H1 (cell line): Measurements from ENCODE around the gene SNX15.

ENCODE experiments used
- CHD2 ChIP-seq: IDR thresholded peaks from 2 replicates; pipeline ENCODE4 v1.6.1; 2012; ENCODE audit warnings: low read length, improper control_type of control experiment
- CREB1 ChIP-seq: IDR thresholded peaks from 2 replicates; pipeline ENCODE4 v1.6.1; 2012; ENCODE audit warnings: inconsistent platforms
- CTCF ChIP-seq, 3 experiments: IDR thresholded peaks; 1 replicate in 2 of 3; 2 replicates in 1 of 3; pipeline versions ENCODE4 v1.5.1 to v1.6.1; 2011; ENCODE audit warnings: low read length in 3 of 3, mild to moderate bottlenecking in 3 of 3, inconsistent platforms in 2 of 3, low read depth in 1 of 3, moderate library complexity in 1 of 3; ENCODE audit not compliant: insufficient read depth in 1 of 3; ENCODE audit errors: control extremely low read depth in 1 of 3

- TF ChIP-seq CTCF (IDR thresholded peaks at IDR 0.05; ENCODE audit: control extremely low read depth in 1 of 3, insufficient read depth in 1 of 3, low read depth in 1 of 3, low read length in 3 of 3) (no peak), CREB1 (no peak), CHD2 (no peak)
Measured at GRCh38 chr11:65034423-65034822, 7.2 kb downstream of the SNX15 start.
